Neuron (in vitro differentiated cells): Measurements from ENCODE around the gene ABCE1.

Source experiments
- H2AFZ ChIP-seq: one replicate; pipeline ENCODE4 v1.6.1; 2013; ENCODE audit warnings: low read depth, mild to moderate bottlenecking, inconsistent platforms, low read length, moderate library complexity
- H3K27me3 ChIP-seq: one replicate; pipeline ENCODE4 v1.6.1; 2013; ENCODE audit warnings: low read length; ENCODE audit not compliant: insufficient read depth
- H3K36me3 ChIP-seq: one replicate; pipeline ENCODE4 v1.6.1; 2013; ENCODE audit warnings: low read length; ENCODE audit not compliant: insufficient read depth
- H3K4me1 ChIP-seq: one replicate; pipeline ENCODE4 v1.6.1; 2013; ENCODE audit warnings: low read length; ENCODE audit not compliant: insufficient read depth
- H3K4me3 ChIP-seq: 2 replicates; pipeline ENCODE4 v1.5.1; 2013; ENCODE audit warnings: mild to moderate bottlenecking, low read length, moderate library complexity
- H3K9me3 ChIP-seq: one replicate; pipeline ENCODE4 v1.6.1; 2013; ENCODE audit warnings: low read length

Gene ABCE1

DNA sequence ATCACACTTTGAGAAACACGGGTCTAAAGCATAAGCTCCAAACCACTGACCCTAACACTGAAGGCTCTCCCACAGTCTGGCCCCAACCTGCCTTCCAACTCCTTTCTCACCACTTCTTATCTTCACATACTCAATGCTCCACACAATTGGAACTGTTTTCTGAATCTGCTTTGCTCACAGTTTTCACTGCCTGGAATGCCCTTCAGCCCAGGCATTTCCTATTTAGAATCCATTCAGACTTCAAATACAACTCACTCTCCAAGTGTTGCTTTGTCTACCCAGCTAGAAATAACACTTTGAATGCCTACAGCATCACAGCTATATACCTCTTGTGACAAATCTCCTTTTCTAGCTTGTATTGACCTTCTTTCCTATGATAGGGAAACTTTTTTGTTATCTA lies 72.1 kb downstream of the ABCE1 start:
- H3K4me1 ChIP-seq, result no peaks in the 10 kb centered on the region
- no peaks in the 10 kb centered on the region for H3K9me3 ChIP-seq
- peaks cover 58% of the 10 kb centered on the region for H3K36me3 ChIP-seq
- no peaks in the 10 kb centered on the region for H3K27me3 ChIP-seq
- no peak overlapping the region for H2AFZ ChIP-seq
- H3K4me3 ChIP-seq, result no peak overlapping the region

DNA sequence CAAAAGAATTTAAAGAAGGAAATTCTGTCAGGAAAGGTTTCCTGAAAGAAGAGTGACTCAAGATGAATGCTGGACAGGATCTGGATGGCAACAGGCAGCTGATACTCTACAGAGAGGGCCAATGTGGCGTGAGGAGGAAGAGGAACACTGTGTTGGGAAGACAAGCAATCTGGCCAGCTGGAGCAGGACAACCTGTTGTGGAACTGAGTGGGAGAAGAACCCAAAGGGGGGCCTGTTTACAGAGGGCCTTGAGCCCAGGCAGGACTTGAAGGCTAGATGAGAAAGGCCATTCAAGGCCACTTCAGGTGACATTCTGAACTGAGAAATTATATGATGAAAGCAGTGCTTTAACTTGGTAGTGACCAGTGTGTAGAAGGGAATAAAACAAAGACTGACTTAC lies 73.8 kb downstream of the ABCE1 start:
- H3K27me3 ChIP-seq, result no peaks in the 10 kb centered on the region
- H3K9me3 ChIP-seq, result no peaks in the 10 kb centered on the region
- no peak overlapping the region for H2AFZ ChIP-seq
- H3K4me1 ChIP-seq, result no peaks in the 10 kb centered on the region
- H3K4me3 ChIP-seq, result no peak overlapping the region
- H3K36me3 ChIP-seq, result peaks cover 58% of the 10 kb centered on the region

DNA sequence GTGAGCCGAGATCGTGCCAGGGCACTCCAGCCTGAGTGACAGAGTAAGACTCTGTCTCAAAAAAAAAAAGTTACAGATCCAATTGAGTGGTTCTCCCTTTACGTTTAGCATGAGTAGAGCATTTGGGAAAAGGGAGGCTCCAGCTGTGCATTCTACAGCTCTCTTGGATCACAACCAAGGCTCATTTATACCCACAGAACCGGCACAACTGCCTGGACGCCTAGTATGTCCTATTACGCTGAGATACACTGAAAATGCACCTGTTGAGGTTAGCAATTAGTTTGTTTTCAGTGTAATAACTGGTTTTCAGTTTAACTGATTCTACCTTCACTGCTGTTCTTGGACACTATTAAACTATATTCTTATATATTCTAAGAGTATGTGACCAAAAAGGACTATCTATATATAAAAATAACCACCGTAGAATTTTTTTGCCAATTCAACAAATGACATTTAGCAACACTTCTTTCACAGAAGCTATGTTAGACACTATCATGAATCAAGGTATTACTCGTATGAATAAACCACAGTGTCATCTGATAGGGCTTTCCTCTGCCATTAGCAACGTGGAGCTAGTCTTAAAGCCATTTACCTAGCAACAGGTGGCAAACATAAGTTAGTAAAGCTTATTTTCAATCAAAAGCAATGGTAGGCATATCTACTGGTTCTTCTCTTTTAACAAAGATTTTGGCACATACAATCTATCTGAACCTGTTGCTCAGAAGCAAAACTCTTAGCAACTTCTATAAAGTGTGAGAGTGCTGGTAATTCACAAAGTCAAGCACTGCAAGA lies 78.7 kb downstream of the ABCE1 start:
- peaks cover 25% of the 10 kb centered on the region for H3K36me3 ChIP-seq
- no peaks in the 10 kb centered on the region for H3K9me3 ChIP-seq
- H3K27me3 ChIP-seq, result no peaks in the 10 kb centered on the region
- H3K4me1 ChIP-seq, result peaks cover 23% of the 10 kb centered on the region
- no peak overlapping the region for H2AFZ ChIP-seq
- no peak overlapping the region for H3K4me3 ChIP-seq

DNA sequence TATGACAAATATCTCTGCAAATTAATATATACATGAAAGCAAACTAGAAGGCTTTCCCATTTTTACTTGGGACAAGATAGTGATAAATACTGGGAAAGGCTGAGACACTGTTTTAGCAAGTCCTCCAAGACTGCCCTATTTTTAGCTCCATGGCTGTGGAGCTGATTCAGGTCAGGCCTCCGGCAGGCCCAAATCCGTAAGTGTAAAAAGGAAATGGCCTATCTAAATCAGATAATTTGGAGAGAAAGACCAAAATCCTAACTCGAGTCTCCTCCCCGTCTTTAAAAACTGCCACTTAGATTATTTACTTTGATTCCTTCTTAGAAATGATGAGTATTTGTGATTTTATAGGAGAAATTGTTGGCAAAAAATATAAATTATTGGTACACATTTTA lies 79.4 kb downstream of the ABCE1 start:
- Histone ChIP-seq H2AFZ (no peak overlapping the region), H3K36me3 (peaks cover 19% of the 10 kb centered on the region), H3K9me3 (no peaks in the 10 kb centered on the region), H3K4me3 (peak overlapping the region; percentile 91), H3K4me1 (peaks cover 23% of the 10 kb centered on the region), H3K27me3 (no peaks in the 10 kb centered on the region)

DNA sequence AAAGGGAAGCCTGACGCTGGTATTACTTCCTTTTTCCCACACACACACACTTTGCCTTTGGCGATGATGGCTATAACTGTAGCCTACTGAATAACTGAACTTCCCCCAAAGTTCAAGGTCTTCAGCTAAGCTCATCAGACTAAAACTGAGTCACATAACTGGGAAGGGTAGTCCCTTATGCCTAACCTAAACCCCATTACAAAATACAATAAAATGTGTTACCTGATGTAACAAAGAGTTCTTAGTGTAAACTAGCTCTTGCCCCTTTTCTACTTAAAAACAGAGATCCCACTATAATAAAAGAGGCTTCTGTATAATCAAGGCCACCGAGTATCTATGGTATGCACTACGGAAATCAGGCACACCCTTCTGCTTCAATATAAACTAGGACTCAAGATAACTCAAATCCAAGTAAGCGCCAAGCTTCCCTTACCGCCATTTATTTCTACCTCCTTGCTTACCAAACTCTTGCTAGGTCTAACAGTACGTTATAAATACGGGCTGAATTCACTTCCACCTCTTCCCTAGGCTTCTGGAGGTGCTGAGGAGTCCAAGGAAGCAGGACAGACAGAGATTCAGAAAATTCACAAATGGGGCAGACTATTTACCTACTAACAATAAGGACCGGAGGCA lies 79.9 kb downstream of the ABCE1 start:
- H3K9me3 ChIP-seq, result no peaks in the 10 kb centered on the region

DNA sequence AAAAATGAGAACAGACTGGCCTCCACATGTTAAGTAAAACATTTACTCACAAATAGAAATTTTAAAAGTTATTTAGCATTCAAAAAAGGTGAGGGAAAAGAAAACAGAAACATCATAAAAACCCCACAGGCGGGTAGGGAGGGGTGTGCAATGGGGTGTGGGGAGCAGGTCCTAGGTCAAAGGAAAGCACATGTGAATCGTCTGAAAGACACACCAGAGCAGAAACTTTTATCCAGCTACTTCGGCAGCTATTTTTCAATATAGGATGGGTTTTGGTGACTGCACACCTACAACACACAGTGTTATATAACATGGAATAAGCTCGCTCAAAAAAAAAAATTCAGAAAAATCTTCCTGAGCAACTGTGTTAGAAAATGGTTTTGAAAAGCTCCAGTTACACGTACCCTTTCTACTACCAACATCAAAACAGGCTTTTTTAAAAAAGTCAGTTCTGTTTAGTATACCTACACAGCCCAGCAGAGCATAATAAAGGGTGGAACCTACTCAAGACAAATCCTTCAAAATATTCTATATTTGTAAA lies 80.7 kb downstream of the ABCE1 start:
- H3K36me3 ChIP-seq, result peaks cover 10% of the 10 kb centered on the region
- peak overlapping the region; percentile 63 for H2AFZ ChIP-seq
- peak overlapping the region; percentile 91 for H3K4me3 ChIP-seq
- H3K4me1 ChIP-seq, result peaks cover 23% of the 10 kb centered on the region
- H3K27me3 ChIP-seq, result no peaks in the 10 kb centered on the region
- H3K9me3 ChIP-seq, result no peaks in the 10 kb centered on the region

More for the DNA sequence above, 79.9 kb downstream of the ABCE1 start:
- Histone ChIP-seq H3K27me3 (no peaks in the 10 kb centered on the region), H3K4me1 (peaks cover 23% of the 10 kb centered on the region), H3K4me3 (peak overlapping the region; percentile 91), H3K36me3 (peaks cover 15% of the 10 kb centered on the region), H2AFZ (no peak overlapping the region)
